ENCODE data around the gene DOCK1.

The DOCK1 gene

GRCh38 chr10:127310430-127310829 is 405.2 kb downstream of the DOCK1 start:
- no peak for DNase-seq (ENCODE audit: low read depth in 2 of 2)

GRCh38 chr10:127310923-127311322 is 405.7 kb downstream of the DOCK1 start:
- DNase-seq (ENCODE audit: low read depth in 2 of 2), result no peak

- no peak for DNase-seq (ENCODE audit: low read depth in 2 of 2)
Observed at GRCh38 chr10:127313996-127314700, 408.9 kb downstream of the DOCK1 start.

GRCh38 chr10:127314797-127315196 is 409.6 kb downstream of the DOCK1 start:
- DNase-seq (ENCODE audit: low read depth in 2 of 2), result no peak

- no peak for DNase-seq (ENCODE audit: low read depth in 2 of 2)
Observed at GRCh38 chr10:127315888-127316287, 410.7 kb downstream of the DOCK1 start.

- DNase-seq (ENCODE audit: low read depth in 2 of 2), result no peak
Observed at GRCh38 chr10:127318396-127318795, 413.2 kb downstream of the DOCK1 start.

- DNase-seq (ENCODE audit: low read depth in 2 of 2), result no peak
Observed at GRCh38 chr10:127319271-127319670, 414.0 kb downstream of the DOCK1 start.

- DNase-seq (ENCODE audit: low read depth in 2 of 2), result no peak
Observed at GRCh38 chr10:127319691-127320090, 414.5 kb downstream of the DOCK1 start.

GRCh38 chr10:127320176-127320575 is 414.9 kb downstream of the DOCK1 start:
- no peak for DNase-seq (ENCODE audit: low read depth in 2 of 2)

GRCh38 chr10:127322286-127322685 is 417.1 kb downstream of the DOCK1 start:
- DNase-seq (ENCODE audit: low read depth in 2 of 2), result no peak

GRCh38 chr10:127325506-127325905 is 420.3 kb downstream of the DOCK1 start:
- DNase-seq (ENCODE audit: low read depth in 2 of 2), result no peak

- DNase-seq (ENCODE audit: low read depth in 2 of 2), result no peak
Observed at GRCh38 chr10:127326883-127327282, 421.7 kb downstream of the DOCK1 start.

GRCh38 chr10:127331696-127332095 is 426.5 kb downstream of the DOCK1 start:
- DNase-seq (ENCODE audit: low read depth in 2 of 2), result no peak

- no peak for DNase-seq (ENCODE audit: low read depth in 2 of 2)
Observed at GRCh38 chr10:127332631-127333030, 427.4 kb downstream of the DOCK1 start.

GRCh38 chr10:127337801-127338200 is 432.6 kb downstream of the DOCK1 start:
- no peak for DNase-seq (ENCODE audit: low read depth in 2 of 2)

- peak; percentile 45 for DNase-seq (ENCODE audit: low read depth in 2 of 2)
Observed at GRCh38 chr10:127338399-127339110, 433.3 kb downstream of the DOCK1 start.

- DNase-seq (ENCODE audit: low read depth in 2 of 2), result peak; percentile 29 to 40
Observed at GRCh38 chr10:127343821-127344220, 438.6 kb downstream of the DOCK1 start.

- no peak for DNase-seq (ENCODE audit: low read depth in 2 of 2)
Observed at GRCh38 chr10:127344346-127344745, 439.1 kb downstream of the DOCK1 start.

GRCh38 chr10:127345231-127345965 is 440.2 kb downstream of the DOCK1 start:
- no peak for DNase-seq (ENCODE audit: low read depth in 2 of 2)

- no peak for DNase-seq (ENCODE audit: low read depth in 2 of 2)
Observed at GRCh38 chr10:127346604-127347003, 441.4 kb downstream of the DOCK1 start.

GRCh38 chr10:127347202-127347959 is 442.2 kb downstream of the DOCK1 start:
- DNase-seq (ENCODE audit: low read depth in 2 of 2), result no peak

- DNase-seq (ENCODE audit: low read depth in 2 of 2), result no peak
Observed at GRCh38 chr10:127349737-127350136, 444.5 kb downstream of the DOCK1 start.

Measured in fibroblast of skin of left biceps (primary cell).